Prostate gland (tissue), 2 donors: ENCODE results near the gene CAMK2N1. TPM values are rescaled to one million over a fixed set of nuclear protein-coding genes. Genes with fewer than 3 reads are reported as not detected.

Source experiments
- DNase-seq: peaks from one replicate; pipeline ENCODE4 v3.0.0-alpha.2; 2019; ENCODE audit warnings: low spot score
- H3K27ac ChIP-seq, 2 donors: fragments of 200-600 bp; sonication (generic); 2 replicates each; pipeline ENCODE4 v1.5.1; 2017 to 2019
- H3K27me3 ChIP-seq: fragments of 200-600 bp; sonication (generic); replicated peaks from 2 replicates; pipeline ENCODE4 v1.5.1; 2019; ENCODE audit not compliant: insufficient read depth
- H3K36me3 ChIP-seq, 2 donors: fragments of 200-600 bp; sonication (generic); 1 replicate in 1 of 2; 2 replicates in 1 of 2; pipeline versions ENCODE4 v1.5.1 to v1.8.1; 2017 to 2019
- H3K4me1 ChIP-seq: fragments of 200-600 bp; sonication (generic); replicated peaks from 2 replicates; pipeline ENCODE4 v1.5.1; 2019
- H3K4me3 ChIP-seq, 2 donors: fragments of 200-600 bp; sonication (generic); 2 replicates each; pipeline ENCODE4 v1.5.1; 2017 to 2019
- H3K9me3 ChIP-seq: fragments of 200-600 bp; sonication (generic); 2 replicates; pipeline ENCODE4 v1.5.1; 2017
- CTCF ChIP-seq, 4 experiments: fragments of 200-600 bp in 2 of 4; fragments of 450-650 bp in 2 of 4; sonication (generic) in 2 of 4; IDR thresholded peaks; 1 replicate in 3 of 4; 2 replicates in 1 of 4; pipeline ENCODE4 v1.5.1; 2016 to 2019; ENCODE audit warnings: antibody characterized with exemption in 4 of 4, mild to moderate bottlenecking in 2 of 4, moderate library complexity in 2 of 4
- POLR2A ChIP-seq: fragments of 450-650 bp; IDR thresholded peaks from one replicate; pipeline ENCODE4 v1.6.1; 2016; ENCODE audit warnings: antibody characterized with exemption, mild to moderate bottlenecking
- POLR2AphosphoS5 ChIP-seq: sonication (generic); formaldehyde crosslinking; IDR thresholded peaks from one replicate; pipeline ENCODE4 v1.6.1; 2017; ENCODE audit warnings: antibody characterized with exemption
- WGBS: methylation state at CpG from one replicate; pipeline ENCODE4 v1.1.5; 2018; 5-methylcytosine and 5-hydroxymethylcytosine counted together
- intact Hi-C: fragments of 100-400 bp; cut with DNase I; formaldehyde crosslinking; loops from one replicate; pipeline ENCODE4 v1.14.2; 2022
- total RNA-seq, 2 donors: library from RNA; depleted of rRNA; stranded (reverse); fragments of >200 nt; gene quantifications; one replicate each; pipeline ENCODE4 v1.1.0, GENCODE V29; 2016

Gene CAMK2N1
- total RNA-seq, 2 donors from 2014 or later = 12.7 to 17.4 TPM

DNA sequence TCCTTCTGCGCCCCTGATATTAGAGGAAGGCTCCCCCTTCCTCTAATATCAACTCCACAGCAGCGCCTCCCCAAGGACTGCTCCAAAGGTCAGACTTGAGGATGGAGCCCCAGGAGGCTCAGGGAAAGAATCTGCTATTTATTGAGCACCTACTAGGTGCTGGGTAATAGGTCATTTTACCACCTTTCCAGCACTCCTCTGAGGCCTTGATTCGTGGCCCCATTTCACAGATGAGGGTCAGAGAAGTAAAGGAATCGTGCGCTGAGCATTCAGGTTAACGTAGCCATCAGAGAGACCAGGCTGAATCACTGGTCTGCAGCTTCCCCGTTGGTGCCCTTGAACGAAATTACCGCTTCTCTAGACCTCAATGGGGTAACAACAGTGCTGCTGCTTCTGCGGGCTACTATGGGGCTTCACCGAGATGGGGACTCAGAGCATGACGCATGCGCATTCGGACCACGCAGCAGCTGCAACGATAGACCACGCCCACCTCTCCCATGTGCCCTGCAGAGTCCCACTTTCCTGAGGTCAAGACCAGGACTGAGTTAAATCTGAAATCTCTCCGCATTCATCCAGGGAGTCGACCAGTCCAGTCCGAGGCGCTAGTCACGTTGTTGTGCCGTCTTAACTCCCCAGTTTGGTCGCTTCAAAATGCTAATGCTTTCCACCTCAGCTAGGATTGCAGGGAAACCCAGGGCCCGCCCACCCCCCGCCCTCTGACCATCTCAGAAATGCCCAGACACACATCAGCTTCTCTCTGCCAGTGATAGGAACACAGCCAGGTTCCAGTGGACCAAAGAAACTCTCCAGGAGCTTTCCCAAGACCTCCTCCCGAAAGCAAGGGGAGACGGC, 12.9 kb downstream of the CAMK2N1 start:
- H3K4me3 ChIP-seq = no peak overlapping the region
- H3K27me3 ChIP-seq = no peaks in the 10 kb centered on the region
- H3K27ac ChIP-seq = no peak overlapping the region
- no peaks in the 10 kb centered on the region for H3K36me3 ChIP-seq
- intact Hi-C loops = no loop called here
- 35% methylated on average over 28 of the region's 28 CpGs for WGBS
- H3K4me1 ChIP-seq = no peaks in the 10 kb centered on the region
- no peak for DNase-seq
- no peaks in the 10 kb centered on the region for H3K9me3 ChIP-seq
- no peak for TF ChIP-seq POLR2A
- TF ChIP-seq POLR2AphosphoS5 = no peak
- no peak for TF ChIP-seq CTCF (IDR thresholded peaks at IDR 0.05)

- intact Hi-C loops = no loop called here
- Histone ChIP-seq H3K27ac (no peak overlapping the region), H3K4me1 (no peaks in the 10 kb centered on the region), H3K4me3 (no peak overlapping the region), H3K27me3 (no peaks in the 10 kb centered on the region), H3K9me3 (no peaks in the 10 kb centered on the region), H3K36me3 (no peaks in the 10 kb centered on the region)
- DNase-seq = no peak
- 97% methylated on average over 4 of the region's 4 CpGs for WGBS
- TF ChIP-seq POLR2A (no peak), CTCF (IDR thresholded peaks at IDR 0.05) (no peak), POLR2AphosphoS5 (no peak)
Measured at GRCh38 chr1:20472121-20472520, 13.9 kb downstream of the CAMK2N1 start.

- no peak for DNase-seq
- no peak for TF ChIP-seq POLR2A
- TF ChIP-seq CTCF (IDR thresholded peaks at IDR 0.05) = no peak
- TF ChIP-seq POLR2AphosphoS5 = no peak
- H3K27me3 ChIP-seq = no peaks in the 10 kb centered on the region
- H3K27ac ChIP-seq = no peak overlapping the region
- H3K9me3 ChIP-seq = no peaks in the 10 kb centered on the region
- no peaks in the 10 kb centered on the region for H3K36me3 ChIP-seq
- no peaks in the 10 kb centered on the region for H3K4me1 ChIP-seq
- intact Hi-C loops = no loop called here
- no peak overlapping the region for H3K4me3 ChIP-seq
- WGBS = 53% methylated on average over 3 of the region's 3 CpGs
Measured at GRCh38 chr1:20470194-20470593, 15.8 kb downstream of the CAMK2N1 start.

- no peak overlapping the region for H3K27ac ChIP-seq
- H3K4me3 ChIP-seq = no peak overlapping the region
- no peaks in the 10 kb centered on the region for H3K36me3 ChIP-seq
- no peak for DNase-seq
- H3K4me1 ChIP-seq = no peaks in the 10 kb centered on the region
- H3K9me3 ChIP-seq = no peaks in the 10 kb centered on the region
- no peaks in the 10 kb centered on the region for H3K27me3 ChIP-seq
- TF ChIP-seq POLR2A (no peak), CTCF (IDR thresholded peaks at IDR 0.05) (no peak), POLR2AphosphoS5 (no peak)
- intact Hi-C loops = no loop called here
- 80% methylated on average over 1 of the region's 1 CpG for WGBS
Measured at GRCh38 chr1:20469406-20470076, 16.5 kb downstream of the CAMK2N1 start.
